HG03196 (cell line): ENCODE measurements around the gene HYAL1.
A peak's percentile ranks its signal among the peaks of the same experiment; 100 is the strongest.
"Not testable (repeated sequence)": the region's sequence is repeated elsewhere in the genome, so short reads cannot be mapped to it uniquely, and the experiment has no call there.

Experiments
- ATAC-seq: cut with Tn5 transposase; IDR thresholded peaks from one replicate; pipeline ENCODE4 v1.9.1; 2021; ENCODE audit not compliant: unreplicated experiment

The HYAL1 gene

GRCh38 chr3:50275141-50275995 lies 28.0 kb downstream of the HYAL1 start:
- no peak for ATAC-seq

- no peak for ATAC-seq
These were observed 28.8 kb downstream of the HYAL1 start for GRCh38 chr3:50274371-50275104.

- no peak for ATAC-seq
These were observed 29.7 kb downstream of the HYAL1 start for GRCh38 chr3:50273689-50274065.

GRCh38 chr3:50272911-50273688 lies 30.3 kb downstream of the HYAL1 start:
- peak; percentile 85 for ATAC-seq

- ATAC-seq = not testable (repeated sequence)
These were observed 30.9 kb downstream of the HYAL1 start for GRCh38 chr3:50272538-50272910.

DNA sequence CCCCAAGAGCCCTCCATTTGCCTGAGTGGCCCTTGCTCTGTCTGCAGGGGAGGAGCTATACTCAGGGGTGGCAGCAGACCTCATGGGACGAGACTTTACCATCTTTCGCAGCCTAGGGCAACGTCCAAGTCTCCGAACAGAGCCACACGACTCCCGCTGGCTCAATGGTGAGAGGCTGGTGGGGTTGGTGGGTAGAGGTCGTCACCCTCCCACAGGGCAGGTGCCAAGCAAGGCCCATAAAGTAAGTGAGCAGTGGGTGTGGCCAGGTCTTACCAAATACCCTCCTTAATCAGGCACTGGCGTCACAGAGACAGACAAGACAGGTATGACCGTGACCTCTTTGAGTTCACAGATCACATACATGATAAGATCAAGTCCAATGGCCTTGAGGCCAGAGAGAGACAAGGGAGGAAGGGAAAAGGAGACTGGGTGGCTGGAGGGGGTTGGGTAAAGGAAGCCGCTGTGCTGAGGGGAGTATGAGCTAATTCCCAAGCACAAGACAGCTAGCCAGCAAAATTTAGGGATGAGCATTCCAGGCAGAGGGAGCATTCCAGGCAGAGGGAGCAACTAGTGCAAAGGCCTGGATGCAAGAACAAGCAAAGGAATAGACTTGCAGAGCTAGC lies 31.9 kb downstream of the HYAL1 start:
- no peak for ATAC-seq

GRCh38 chr3:50270422-50271224 lies 32.8 kb downstream of the HYAL1 start:
- ATAC-seq = no peak

GRCh38 chr3:50269977-50270413 lies 33.4 kb downstream of the HYAL1 start:
- no peak for ATAC-seq

- no peak for ATAC-seq
These were observed 33.9 kb downstream of the HYAL1 start for GRCh38 chr3:50269460-50269859.

DNA sequence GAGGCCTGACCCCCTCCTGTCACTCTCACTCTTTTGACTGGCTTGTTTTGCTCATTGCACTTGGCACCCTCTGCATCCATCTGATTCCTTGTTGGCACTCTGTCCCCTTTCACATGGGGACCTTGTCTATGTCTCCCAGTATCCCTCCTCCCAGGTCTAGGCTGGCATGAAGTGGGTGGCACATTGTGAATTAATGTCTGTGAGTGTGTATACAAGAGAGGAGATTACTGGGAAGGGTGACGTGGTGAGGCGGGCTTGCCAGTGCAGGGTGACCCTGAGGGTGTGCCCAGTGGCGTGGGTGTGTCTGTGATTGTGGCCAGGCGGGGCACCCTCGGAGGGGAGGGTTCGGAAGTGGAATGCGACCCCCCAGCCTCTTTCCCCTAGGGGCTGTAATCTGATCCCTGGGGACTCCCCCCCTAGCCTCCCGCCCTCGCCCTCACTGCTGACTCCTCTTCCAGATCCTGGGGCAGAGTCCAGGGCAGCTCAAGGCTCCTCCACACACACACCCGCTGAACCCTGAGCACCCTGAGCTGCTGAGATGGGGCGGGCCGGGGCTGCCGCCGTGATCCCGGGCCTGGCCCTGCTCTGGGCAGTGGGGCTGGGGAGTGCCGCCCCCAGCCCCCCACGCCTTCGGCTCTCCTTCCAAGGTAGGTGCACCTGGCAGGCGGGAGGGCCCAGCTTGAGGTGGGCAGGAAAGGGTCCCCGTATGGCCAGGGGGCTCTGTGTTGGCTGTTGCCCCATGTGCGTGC lies 34.5 kb downstream of the HYAL1 start, which contains the start of gene SEMA3B:
Gene SEMA3B, plus strand, starts transcription at position 445 of the 749 bp plus-strand sequence. Its CDS starts 94 bp downstream, at position 539.
- no peak for ATAC-seq

DNA sequence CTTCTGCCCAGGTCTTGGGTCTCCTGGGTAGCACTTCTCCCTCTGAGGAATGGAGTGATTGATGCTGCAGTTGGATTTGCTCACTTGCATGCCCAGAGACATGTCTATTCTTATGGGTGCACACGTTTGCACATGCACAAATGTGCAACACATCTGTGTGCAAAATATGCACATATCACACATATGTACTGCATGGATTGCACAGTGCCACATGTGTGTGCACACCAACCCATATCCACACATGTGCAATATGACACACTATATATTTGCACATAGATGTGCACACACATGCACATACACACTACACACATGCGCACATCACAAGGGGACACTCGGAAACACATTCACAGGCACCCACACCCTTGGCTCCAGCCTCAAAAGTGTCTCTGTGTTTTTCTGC lies 35.1 kb downstream of the HYAL1 start:
- ATAC-seq = no peak

- ATAC-seq = no peak
These were observed 36.0 kb downstream of the HYAL1 start for GRCh38 chr3:50267280-50267913.

GRCh38 chr3:50266836-50267235 lies 36.5 kb downstream of the HYAL1 start:
- ATAC-seq = no peak

DNA sequence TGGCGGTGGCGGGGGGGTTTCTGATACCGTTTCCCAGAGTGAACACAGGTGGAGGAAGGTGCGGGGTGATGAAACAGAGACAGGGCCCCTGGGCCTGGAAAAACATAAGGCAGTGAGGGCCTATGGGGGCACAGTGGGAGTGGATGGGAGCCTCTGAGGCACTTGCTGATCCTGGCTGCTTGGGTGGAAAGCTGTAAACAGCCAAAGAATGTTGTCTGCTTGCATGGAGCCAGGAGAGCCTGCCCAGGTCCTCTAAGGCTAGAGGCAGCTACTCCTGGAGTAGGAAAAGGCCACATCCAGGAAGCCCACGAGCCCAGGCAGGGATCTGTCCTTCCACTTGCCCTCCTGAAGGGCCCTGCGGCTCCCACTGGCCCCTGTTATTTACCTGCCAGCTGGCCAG lies 37.4 kb downstream of the HYAL1 start:
- ATAC-seq = no peak

- ATAC-seq = no peak
These were observed 37.8 kb downstream of the HYAL1 start for GRCh38 chr3:50265571-50265970.

- no peak for ATAC-seq
These were observed 38.3 kb downstream of the HYAL1 start for GRCh38 chr3:50264964-50265485.

DNA sequence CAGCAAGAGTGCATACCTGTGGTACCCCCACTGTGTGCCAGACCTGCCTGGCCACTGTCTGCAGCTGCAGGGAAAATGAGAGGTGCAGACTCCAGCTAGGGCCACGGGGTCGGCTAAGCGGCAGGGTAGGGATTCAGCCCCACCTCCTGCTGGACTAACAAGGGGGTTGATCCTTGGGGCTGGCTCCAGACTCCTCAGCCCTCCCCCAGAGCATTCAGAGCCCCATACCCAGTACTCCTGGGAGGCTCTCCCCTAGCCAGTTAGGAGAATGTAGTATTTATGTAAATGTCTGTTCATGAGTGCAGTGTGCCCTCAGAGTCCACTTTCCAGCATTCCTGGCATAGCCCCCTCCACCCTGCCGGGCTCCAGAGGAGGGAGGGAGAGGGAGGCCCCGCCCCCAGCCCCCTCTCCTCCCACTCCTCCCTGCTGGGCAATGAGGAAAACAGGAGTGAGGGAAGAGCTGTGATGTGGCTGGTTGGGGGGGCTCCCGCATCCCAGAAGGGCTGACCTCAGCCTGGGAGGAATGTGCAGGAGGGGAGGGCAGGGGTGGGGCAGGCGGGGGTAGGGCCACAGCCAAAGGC lies 38.9 kb downstream of the HYAL1 start:
- ATAC-seq = no peak
